HPDE6-E6E7 (cell line): ENCODE data around the gene OBP2B.
"Not testable (repeated sequence)": the region's sequence is repeated elsewhere in the genome, so short reads cannot be mapped to it uniquely, and the experiment has no call there.

ENCODE experiments used
- DNase-seq: peaks from one replicate; pipeline ENCODE4 v3.0.0; 2011; ENCODE audit warnings: missing footprints; ENCODE audit errors: extremely low spot score

OBP2B gene

GRCh38 chr9:133208880-133209300 lies at the start of gene OBP2B:
TSS of gene OBP2B (minus strand) at chr9:133209250. CDS start at chr9:133209199, 51 bp downstream.
- DNase-seq, result not testable (repeated sequence)

GRCh38 chr9:133258061-133259015 lies 49.3 kb upstream of the OBP2B start:
- no peak for DNase-seq

GRCh38 chr9:133257465-133257956 lies 48.5 kb upstream of the OBP2B start:
- no peak for DNase-seq

GRCh38 chr9:133256686-133257091 lies 47.6 kb upstream of the OBP2B start:
- DNase-seq, result no peak

GRCh38 chr9:133256136-133256461 lies 47.0 kb upstream of the OBP2B start:
- no peak for DNase-seq

GRCh38 chr9:133255371-133256135 lies 46.5 kb upstream of the OBP2B start:
- no peak for DNase-seq

- DNase-seq, result no peak
Observed at GRCh38 chr9:133254471-133254870, 45.4 kb upstream of the OBP2B start.

GRCh38 chr9:133253268-133253667 lies 44.2 kb upstream of the OBP2B start:
- DNase-seq, result no peak

- DNase-seq, result peak; percentile 43
Observed at GRCh38 chr9:133252301-133253020, 43.4 kb upstream of the OBP2B start.

GRCh38 chr9:133251773-133252172 lies 42.7 kb upstream of the OBP2B start:
- no peak for DNase-seq

GRCh38 chr9:133251221-133251620 lies 42.2 kb upstream of the OBP2B start:
- not testable (repeated sequence) for DNase-seq

GRCh38 chr9:133250741-133251170 lies 41.7 kb upstream of the OBP2B start:
- no peak for DNase-seq

- no peak for DNase-seq
Observed at GRCh38 chr9:133249337-133249736, 40.3 kb upstream of the OBP2B start.

- no peak for DNase-seq
Observed at GRCh38 chr9:133248726-133249295, 39.8 kb upstream of the OBP2B start.

GRCh38 chr9:133247632-133248031 lies 38.6 kb upstream of the OBP2B start:
- DNase-seq, result no peak

GRCh38 chr9:133246991-133247390 lies 37.9 kb upstream of the OBP2B start:
- no peak for DNase-seq

- no peak for DNase-seq
Observed at GRCh38 chr9:133246562-133246961, 37.5 kb upstream of the OBP2B start.

GRCh38 chr9:133242991-133243390 lies 33.9 kb upstream of the OBP2B start:
- no peak for DNase-seq

- no peak for DNase-seq
Observed at GRCh38 chr9:133242241-133242640, 33.2 kb upstream of the OBP2B start.

- DNase-seq, result no peak
Observed at GRCh38 chr9:133239533-133240090, 30.6 kb upstream of the OBP2B start.

GRCh38 chr9:133238851-133239532 lies 29.9 kb upstream of the OBP2B start:
- no peak for DNase-seq
